Measurements from ENCODE around the gene CFAP74.
A peak's percentile ranks its signal among the peaks of the same experiment; 100 is the strongest.

CFAP74 gene

GRCh38 chr1:2039251-2039650 is 35.7 kb upstream of the CFAP74 start:
- no peak for DNase-seq

- no peak for DNase-seq
Measured at GRCh38 chr1:2038229-2038628, 34.6 kb upstream of the CFAP74 start.

GRCh38 chr1:2037314-2037979 is 33.9 kb upstream of the CFAP74 start:
- no peak for DNase-seq

DNA sequence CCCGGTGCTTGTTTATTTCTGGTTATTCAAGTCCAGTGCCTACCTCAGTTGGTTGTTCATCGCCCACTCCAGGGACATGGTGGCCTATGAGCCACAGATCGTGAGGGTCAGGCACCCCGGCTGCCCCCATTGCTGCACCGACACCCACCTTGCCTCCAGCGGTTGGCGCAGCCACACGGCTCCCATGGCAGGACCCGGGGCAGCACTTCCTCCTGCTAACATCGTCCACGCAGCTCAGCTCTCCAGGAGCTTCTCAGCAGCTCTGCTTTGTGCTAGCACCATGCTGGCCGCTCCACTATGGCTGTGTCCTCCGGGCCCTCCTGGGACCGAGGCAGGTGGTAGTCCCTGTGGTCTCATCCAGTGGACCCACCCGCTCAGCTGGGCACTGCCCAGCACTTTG is 32.7 kb upstream of the CFAP74 start:
- no peak for DNase-seq

DNA sequence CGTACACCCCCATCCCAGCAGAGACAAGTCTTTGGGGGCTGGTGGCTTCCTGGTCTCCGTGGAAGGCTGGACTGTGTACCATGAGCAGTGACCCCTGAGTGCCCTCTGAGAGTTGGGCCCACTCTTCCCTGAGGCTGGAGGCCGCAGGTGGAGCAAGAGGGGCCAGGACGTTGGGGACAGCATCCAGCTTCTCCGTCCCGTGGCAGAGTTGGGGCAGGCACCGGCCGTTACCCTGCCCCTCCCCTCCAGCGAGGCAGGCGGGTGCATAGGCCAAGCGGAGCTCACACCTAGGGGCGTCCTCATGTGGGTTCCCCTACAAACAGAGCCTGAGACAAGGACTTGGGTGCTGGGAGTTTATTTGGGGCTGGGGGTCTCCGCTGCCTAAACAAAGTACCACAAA is 29.6 kb upstream of the CFAP74 start:
- no peak for DNase-seq

DNA sequence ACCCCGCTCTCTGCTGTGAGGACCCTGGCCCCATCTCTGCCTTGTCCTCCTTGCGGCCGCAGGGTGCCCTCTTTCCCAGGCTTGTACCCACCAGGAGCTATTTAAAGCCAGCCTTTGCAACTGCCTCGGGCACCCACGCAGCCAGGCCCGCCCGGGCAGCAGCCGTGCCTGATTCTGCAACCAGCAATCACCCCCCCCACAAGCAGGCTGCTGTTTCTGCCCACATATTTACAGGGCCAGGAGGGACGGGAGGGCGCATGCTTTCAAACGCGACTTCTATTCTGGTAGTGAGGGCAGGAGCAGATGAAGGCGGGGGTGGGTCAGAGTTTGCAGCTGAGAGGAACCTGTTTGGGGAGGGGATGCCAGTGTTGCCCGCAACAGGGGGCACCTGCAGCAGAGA is 29.2 kb upstream of the CFAP74 start:
- no peak for DNase-seq

DNA sequence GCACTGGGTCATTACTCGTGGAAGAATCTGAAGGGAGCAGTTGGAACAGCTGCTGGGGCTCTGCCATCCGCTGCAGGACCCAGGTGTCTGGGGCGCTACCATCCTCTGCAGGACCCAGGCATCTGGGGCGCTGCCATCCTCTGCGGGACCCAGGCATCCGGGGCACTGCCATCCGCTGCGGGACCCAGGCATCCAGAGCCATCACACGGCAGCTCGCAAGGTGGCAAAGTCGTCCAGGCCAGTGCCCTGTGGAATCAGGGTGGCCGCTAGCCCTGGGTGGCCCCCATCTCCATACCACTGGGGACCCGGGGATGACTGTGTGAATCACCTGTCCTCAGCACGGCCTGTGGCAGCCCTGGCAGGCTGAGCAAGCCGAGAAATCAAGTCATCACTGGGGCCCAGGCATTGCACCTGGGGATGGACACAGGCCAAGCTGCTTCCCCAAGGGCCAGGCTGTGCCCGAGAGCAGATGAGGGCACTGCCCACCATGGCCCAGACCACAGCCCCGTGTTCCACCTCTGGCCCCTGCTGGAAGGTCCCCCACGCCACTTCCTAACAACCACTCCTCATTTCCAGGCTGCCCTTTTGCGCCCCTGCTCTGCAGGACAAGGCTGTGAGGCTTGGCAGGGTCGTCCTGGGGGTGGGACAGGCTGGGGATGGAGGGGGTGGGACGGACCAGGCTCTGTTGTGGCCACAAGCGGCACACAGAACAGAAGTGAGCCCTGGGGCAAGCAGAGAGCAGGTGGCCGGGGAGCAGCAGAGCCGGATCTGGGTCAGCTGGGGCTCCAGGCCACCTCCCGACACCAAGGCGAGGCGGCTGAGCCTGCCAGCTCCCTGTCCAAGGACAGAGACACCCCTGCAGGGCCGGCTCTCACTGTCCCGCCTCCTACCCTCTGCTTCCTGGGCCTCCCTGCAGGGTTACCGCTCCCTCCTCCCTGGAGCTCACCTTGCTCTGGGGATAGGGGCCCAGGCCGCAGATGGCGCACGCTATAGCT is 28.3 kb upstream of the CFAP74 start:
- no peak for DNase-seq

DNA sequence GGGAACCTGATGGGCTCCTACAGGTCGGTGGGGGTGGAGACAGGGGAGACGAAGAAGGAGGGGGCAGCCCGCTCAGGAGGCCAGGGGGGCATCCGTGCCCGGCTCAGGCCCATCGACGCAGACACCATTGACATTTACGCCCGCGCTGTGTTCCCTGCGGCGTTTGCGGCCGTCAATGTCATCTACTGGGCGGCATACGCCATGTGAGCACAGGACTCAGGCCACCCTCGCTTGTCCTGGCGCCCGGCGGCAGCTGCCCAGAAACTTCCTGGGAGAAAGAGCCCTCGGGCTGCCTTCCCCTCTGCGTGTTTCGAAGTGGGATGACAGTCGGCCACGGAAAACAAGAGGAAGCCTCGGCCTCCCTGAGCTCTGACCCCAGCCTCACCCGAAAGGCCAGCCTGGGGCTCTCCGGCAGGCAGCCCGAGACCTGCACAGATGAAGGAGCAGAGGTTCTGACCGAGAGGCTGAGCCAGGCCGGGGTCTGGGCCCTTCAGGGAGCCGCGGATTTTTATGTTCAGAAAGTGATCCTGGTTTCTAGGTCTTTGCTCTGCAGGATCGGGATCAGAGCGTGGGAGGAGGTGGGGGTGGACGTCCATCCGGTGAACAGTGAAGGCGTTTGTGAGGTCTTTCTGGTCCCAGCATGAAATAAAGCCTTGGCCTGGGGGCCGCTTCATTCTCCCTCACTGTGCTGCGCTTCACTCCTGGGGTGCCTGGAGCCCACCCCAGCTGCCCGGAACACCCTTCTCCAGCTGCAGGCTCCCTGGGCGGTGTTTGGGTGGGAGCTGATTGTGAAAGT is 26.7 kb upstream of the CFAP74 start:
- no peak for DNase-seq

GRCh38 chr1:2029561-2029960 is 26.0 kb upstream of the CFAP74 start:
- DNase-seq, result no peak

DNA sequence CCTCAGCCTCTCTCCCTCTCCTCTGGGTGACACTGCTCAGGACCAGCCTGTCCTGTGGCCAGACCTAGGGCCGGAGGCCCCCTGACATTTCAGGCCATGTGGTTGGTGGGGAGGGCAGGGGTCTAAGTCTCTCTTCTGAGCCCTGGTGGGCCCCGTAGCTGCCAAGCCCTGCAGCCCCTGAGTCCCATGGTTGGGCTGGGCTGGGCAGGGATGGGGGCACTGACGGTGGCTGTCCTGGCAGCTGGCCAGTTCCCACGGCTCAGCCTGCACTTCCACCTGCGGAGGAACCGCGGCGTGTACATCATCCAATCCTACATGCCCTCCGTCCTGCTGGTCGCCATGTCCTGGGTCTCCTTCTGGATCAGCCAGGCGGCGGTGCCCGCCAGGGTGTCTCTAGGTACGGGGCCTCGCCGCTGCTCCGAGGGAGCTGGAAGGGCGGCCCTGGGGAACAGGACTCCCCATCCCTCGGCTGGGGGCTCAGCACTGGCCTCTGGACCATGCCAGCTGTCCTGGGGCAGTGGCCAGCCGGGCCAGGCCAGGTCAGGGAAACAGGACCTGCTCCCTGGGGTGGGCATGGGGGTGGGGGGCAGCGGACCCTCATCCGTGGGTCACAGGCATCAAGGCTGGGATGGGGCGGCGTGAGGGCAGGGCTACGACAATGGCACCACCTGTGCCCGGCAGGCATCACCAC is 25.4 kb upstream of the CFAP74 start:
- DNase-seq, result no peak

DNA sequence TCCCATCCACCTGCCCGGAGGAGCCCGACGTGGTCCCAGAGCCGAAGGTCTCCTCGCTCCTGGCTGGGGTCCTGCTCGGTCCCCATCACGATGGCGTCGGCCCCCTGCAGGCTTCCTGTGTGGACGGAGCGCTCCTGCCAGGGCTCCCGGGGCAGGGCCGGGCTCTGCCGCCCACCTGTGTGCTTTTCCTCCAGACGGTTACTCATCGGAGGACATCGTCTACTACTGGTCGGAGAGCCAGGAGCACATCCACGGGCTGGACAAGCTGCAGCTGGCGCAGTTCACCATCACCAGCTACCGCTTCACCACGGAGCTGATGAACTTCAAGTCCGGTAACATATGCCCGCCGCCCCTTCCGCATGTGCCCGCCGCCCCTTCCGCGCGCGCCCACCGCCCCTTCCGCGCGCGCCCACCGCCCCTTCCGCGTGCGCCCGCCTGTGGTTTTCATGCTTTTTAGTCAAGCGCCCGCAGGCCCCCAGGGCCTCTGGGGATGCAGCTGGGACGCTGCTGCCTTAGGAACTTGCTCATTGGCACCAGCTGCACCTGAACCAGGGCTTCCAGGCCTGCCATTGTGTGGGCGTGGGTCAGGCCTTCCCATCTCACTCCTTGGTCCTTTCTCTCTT is 24.5 kb upstream of the CFAP74 start:
- no peak for DNase-seq

- DNase-seq, result no peak
Measured at GRCh38 chr1:2025491-2025981, 21.9 kb upstream of the CFAP74 start.

DNA sequence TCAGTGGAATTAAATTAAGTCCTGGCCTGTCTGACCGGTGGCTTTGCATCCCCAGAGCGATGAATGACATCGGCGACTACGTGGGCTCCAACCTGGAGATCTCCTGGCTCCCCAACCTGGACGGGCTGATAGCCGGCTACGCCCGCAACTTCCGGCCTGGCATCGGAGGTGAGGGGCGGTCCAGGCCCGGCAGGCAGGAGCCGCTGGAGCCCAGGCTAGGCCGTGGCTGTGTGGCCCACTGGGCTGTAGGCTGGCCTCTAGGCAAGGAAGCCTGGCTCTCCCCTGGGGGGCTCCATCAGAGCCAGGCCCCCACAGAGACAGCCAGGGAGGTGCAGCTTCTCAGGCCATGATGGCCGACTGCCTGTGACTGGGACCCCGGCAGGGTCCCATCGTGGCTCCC is 21.3 kb upstream of the CFAP74 start:
- no peak for DNase-seq

DNA sequence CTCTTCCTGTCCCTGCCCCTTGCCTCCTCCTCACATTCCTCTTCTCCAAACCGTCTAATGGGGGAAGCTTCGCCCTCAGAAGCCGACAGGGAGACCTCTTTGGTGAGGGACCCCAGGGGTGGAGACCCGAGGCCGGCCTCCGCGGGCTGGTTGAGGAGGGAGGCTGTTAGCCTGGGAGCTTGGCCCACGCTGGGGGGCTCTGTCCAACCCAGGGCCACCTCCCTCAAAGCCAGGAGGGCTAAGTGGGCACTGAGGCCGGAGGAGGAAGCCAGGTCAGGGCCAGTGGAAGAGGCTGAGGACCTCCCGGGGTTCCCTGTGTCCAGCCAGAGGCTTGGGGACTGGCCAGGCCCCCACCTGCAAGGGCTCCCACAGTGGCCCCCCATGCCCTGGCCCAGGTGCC is 20.9 kb upstream of the CFAP74 start:
- no peak for DNase-seq

DNA sequence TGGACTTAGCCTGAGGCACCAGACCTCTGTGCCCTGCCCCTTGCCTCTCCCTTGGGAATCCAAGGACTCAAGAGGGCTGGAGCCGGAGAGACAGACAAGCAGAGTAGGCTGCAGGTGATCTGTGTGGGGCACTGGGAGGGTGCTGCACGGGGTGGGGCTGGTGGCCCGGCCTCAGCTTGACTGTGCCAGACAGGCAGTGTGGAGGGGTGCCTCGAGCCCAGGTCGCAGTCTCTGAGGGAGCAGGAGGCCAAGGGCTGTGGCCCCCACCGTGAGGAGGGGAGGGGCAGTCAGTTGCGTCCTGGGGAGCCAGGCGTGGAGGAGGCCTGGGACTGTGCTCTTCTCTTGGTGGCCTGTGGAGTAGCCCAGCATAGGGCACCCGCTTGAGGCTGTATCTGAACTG is 19.6 kb upstream of the CFAP74 start:
- no peak for DNase-seq

DNA sequence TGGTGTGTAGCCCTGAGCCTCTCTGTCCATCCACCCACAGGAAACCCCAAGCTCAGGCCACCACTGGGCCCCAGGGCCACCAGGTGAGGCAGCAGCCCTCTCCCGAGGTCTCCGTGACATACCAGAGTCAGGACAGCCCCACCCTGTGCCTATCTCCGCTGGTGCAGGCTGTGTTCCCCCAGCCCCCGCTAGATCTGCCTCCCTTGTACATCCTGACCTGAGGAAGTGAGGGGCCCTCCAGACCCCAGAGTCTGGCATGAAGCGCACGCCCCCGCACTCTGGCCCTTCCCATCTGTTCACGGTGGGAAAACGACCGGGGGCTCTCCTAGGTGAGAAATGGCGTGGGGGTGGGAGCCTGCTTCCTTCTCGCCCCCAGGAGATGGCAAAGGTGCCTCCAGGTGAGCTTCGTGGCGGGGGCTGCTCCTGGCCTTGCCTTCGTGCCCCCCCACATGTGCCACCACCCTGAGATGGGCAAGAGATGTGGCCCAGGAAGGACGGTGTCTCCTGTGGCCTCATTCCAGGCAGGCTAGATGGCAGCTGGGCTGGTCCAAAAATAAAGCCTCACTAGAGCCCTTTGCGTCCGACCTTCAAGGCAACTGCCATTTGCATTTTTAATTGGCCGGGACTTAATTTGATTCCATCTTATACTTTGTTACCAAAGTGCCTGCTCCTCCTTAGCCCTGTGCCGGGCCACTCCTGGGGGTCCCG is 18.6 kb upstream of the CFAP74 start:
- no peak for DNase-seq

GRCh38 chr1:2021550-2021949 is 18.0 kb upstream of the CFAP74 start:
- DNase-seq, result no peak

DNA sequence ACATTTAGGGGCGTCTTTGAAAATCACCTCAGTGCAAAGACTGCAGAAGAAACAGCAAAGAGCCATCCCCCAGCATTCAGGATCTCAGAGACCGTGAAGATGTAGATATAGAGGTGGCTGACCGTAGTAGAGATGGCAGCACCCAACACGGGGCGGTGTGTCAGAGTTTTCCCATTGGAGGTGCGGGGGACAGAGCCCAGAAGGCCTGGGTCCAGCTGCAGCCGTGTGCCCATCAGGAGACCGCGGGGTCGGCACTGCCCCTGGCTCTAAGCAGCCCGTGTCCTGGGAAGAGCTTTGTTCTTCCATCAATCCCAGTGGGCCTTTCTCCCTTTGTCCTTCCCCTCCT is 16.7 kb upstream of the CFAP74 start:
- DNase-seq, result no peak

DNA sequence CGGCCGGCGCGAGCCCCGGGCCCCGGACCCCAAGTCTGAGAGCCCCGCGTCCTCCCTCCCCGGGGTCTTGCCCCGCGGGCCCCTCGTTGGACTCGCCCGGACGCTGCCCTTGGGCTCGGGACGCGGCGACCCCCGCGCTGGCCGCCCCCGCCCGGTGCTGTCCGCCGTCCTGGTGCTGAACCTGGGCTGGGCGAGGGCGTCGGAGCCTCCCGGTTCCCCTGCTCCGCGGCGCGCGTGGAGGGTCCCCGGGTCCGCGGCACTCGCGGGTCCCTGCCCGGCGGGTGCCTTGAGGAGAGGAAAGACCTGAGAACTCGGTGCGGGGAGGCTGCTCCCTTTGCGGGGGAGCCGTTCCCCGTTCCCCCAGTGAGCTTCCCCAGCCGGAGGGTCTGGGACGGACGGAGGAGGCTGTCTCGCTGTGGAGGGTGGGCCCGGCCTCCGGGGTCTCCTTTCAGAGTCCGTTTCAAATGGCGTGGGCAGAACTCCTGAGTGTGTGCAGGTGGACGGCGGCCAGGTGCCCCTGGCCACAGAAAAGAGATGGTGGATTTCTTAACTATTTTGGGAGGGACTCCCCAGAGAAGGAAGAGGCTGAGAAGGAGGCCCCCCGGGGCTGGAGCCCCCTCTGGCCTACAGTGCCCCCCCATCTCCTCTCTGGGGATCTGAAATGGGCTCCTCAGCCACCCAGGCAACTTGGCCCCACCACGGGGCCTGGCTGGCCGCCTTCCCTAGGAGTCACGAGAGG is 16.2 kb upstream of the CFAP74 start:
- DNase-seq, result peak; percentile 59

DNA sequence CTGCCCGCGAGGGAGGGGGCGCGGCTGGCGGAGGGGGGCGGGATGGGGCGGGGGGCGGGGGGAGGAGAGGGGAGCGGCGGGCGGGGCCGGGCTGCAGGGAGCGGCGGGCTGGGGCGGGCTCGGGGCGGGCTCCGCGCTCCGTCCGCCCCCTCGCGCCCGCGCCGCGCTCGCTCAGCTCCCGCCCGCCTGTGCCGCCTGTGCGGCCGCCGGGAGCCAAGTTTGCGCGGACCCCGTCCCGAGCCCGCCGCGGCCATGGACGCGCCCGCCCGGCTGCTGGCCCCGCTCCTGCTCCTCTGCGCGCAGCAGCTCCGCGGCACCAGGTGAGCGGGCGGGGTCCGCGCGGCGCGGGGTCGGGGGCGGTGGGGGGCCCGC is 15.6 kb upstream of the CFAP74 start, which contains the start of gene GABRD:
Gene GABRD, plus strand, starts transcription at position 174 of the 372 bp plus-strand sequence. Its CDS starts 79 bp downstream, at position 253.
- DNase-seq, result no peak

Data from retina (tissue), 1 donor.